ENCODE measurements around the gene NUMB. TPM values are rescaled to one million over a fixed set of nuclear protein-coding genes. Genes with fewer than 3 reads are reported as not detected.

NUMB gene
- total and polyA plus RNA-seq, 12 donors: 18.9 to 42.6 (median 32.0) TPM

DNA sequence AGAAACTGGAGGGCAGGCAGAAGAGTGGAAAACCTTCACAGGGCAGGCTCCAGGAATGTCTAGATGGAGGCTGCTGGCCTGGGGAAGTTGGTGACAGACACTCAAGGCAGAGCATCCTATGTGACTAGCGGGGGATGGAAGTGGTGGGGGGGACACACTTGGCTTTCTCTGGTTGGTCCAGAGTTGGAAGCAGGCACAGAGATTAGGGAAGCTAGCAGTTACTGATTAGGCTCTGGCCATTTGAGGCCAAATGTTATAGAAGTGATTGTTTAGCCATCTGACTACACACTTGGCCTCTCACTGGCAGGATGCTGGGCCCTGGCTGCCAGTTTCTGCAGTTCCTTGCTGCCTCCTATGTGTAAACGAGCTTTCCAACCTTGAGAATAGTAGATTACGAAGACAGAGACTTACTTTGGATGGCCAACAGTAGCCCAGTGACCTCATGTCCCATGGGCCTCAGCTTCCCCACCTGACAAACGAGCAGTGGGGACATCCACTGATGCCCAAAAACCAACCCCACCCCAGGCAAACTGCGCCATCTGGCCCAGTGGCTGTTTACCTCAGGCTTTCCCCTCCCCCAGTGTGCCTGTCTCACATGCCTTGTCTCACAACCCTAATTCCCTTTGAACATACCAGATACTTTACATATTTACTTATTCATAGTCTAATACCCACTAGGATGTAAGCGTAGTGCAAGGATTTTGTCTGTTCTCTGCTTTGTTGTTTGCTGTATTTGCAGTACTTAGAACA is 118.3 kb downstream of the NUMB start:
- peaks cover 0 to 53% (median 19%) of the 10 kb centered on the region in 9 donors for H3K4me1 ChIP-seq
- no peaks in the 10 kb centered on the region for H3K27me3 ChIP-seq
- H3K27ac ChIP-seq: no peak overlapping the region
- peaks cover 0 to 7% (median 0%) of the 10 kb centered on the region in 9 donors for H3K36me3 ChIP-seq
- intact Hi-C loops (cut with DNase I): no loop called here
- WGBS, 2 donors: 80 to 84% methylated on average over 6 of the region's 6 CpGs
- peaks cover 0 to 3% (median 0%) of the 10 kb centered on the region in 11 donors for H3K9me3 ChIP-seq
- no peak for DNase-seq
- TF ChIP-seq, protein P1, sequence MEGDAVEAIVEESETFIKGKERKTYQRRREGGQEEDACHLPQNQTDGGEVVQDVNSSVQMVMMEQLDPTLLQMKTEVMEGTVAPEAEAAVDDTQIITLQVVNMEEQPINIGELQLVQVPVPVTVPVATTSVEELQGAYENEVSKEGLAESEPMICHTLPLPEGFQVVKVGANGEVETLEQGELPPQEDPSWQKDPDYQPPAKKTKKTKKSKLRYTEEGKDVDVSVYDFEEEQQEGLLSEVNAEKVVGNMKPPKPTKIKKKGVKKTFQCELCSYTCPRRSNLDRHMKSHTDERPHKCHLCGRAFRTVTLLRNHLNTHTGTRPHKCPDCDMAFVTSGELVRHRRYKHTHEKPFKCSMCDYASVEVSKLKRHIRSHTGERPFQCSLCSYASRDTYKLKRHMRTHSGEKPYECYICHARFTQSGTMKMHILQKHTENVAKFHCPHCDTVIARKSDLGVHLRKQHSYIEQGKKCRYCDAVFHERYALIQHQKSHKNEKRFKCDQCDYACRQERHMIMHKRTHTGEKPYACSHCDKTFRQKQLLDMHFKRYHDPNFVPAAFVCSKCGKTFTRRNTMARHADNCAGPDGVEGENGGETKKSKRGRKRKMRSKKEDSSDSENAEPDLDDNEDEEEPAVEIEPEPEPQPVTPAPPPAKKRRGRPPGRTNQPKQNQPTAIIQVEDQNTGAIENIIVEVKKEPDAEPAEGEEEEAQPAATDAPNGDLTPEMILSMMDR (IDR thresholded peaks at IDR 0.05): no peak
- ATAC-seq: peak in 1 of 8 donors; percentile 24
- no peak overlapping the region for H3K4me3 ChIP-seq

DNA sequence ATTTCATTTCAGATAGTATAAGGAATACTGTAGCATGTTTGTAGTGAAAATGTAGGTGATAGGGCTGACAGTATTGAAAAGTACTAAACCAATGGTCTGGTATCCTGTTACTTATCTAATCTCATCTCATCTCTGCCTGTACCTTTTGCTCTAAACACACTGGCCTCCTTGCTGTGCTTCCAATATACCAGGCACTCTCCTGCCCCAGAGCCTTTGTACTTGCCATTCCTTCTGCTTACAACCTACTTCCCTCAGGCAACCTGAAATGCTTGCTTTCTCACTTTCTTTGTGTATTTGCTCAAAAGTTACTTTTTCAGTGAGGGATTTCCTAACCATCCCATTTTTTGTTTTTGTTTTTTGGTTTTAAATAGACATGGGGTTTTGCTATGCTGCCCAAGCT is 119.1 kb downstream of the NUMB start:
- peaks cover 0 to 6% (median 0%) of the 10 kb centered on the region in 9 donors for H3K36me3 ChIP-seq
- no peak overlapping the region for H3K27ac ChIP-seq
- no peak overlapping the region for H3K4me3 ChIP-seq
- intact Hi-C loops (cut with DNase I): no loop called here
- DNase-seq (no peak), ATAC-seq (no peak)
- H3K4me1 ChIP-seq: peaks cover 0 to 44% (median 11%) of the 10 kb centered on the region in 9 donors
- TF ChIP-seq, protein P1 (IDR thresholded peaks at IDR 0.05): no peak
- peaks cover 0 to 3% (median 0%) of the 10 kb centered on the region in 11 donors for H3K9me3 ChIP-seq
- H3K27me3 ChIP-seq: no peaks in the 10 kb centered on the region

DNA sequence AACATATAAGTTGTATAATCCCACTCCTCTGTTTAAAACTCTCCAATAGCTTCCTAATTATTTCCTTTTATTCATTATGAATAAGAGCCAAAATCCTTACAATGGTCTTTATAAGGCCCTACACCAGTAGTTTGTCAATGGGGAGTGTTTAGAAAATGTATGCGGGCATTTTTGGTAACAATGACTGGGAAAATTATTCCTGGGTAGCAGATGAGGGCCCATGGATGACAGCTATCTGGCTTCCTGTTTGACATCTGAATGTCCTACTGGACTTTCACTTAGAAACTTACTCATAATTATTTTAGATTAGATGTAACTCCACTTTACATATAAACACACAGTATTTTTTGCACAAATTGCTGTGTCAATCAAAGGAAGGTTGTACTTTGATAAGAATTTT is 119.8 kb downstream of the NUMB start:
- intact Hi-C loops (cut with DNase I): no loop called here
- no peak for DNase-seq
- H3K36me3 ChIP-seq: peaks cover 0 to 6% (median 0%) of the 10 kb centered on the region in 9 donors
- 80 to 84% methylated on average over 1 of the region's 1 CpG for WGBS, 2 donors
- H3K4me3 ChIP-seq: no peak overlapping the region
- no peak for ATAC-seq
- no peaks in the 10 kb centered on the region for H3K27me3 ChIP-seq
- H3K27ac ChIP-seq: no peak overlapping the region
- H3K9me3 ChIP-seq: peaks cover 0 to 3% (median 0%) of the 10 kb centered on the region in 11 donors
- H3K4me1 ChIP-seq: peaks cover 0 to 38% (median 4%) of the 10 kb centered on the region in 9 donors
- TF ChIP-seq, protein P1 (IDR thresholded peaks at IDR 0.05): no peak

DNA sequence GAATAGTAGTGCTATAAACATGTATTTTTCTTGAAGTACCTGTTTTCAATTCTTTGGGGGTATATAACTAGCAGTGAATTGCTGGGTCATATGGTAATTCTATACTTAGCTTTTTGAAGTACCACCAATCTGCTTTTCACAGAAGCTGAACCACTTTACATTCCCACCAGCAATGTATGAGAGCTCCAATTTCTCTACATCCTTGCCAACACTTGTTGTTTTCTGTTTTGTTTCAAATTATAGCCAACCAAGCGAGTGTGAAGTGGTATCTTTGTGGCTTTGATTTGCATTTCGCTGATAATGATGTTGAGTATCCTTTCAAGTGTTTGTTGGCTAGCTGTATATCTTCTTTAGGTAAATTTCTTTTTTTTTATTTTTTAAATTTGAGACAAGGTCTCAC is 125.3 kb downstream of the NUMB start:
- TF ChIP-seq, protein P1 (IDR thresholded peaks at IDR 0.05): no peak
- H3K4me1 ChIP-seq: peaks cover 0 to 10% (median 0%) of the 10 kb centered on the region in 9 donors
- H3K27me3 ChIP-seq: no peaks in the 10 kb centered on the region
- H3K9me3 ChIP-seq: no peaks in the 10 kb centered on the region
- no peak overlapping the region for H3K4me3 ChIP-seq
- intact Hi-C loops (cut with DNase I): no loop called here
- H3K36me3 ChIP-seq: peaks cover 0 to 9% (median 0%) of the 10 kb centered on the region in 9 donors
- DNase-seq (no peak), ATAC-seq (no peak)
- 99 to 100% methylated on average over 2 of the region's 2 CpGs for WGBS, 2 donors
- H3K27ac ChIP-seq: no peak overlapping the region

All from heart right ventricle (tissue), 16 donors.